Measurements from ENCODE around the gene COL23A1.
"Not testable (repeated sequence)": the region's sequence is repeated elsewhere in the genome, so short reads cannot be mapped to it uniquely, and the experiment has no call there.

Gene COL23A1

GRCh38 chr5:178502401-178503100 lies 87.6 kb downstream of the COL23A1 start:
- peak in 1 of 2 experiments; percentile 16 for DNase-seq

- no peak for DNase-seq
Measured at GRCh38 chr5:178499352-178499751, 90.8 kb downstream of the COL23A1 start.

- peak in 1 of 2 experiments; percentile 8 for DNase-seq
Measured at GRCh38 chr5:178496642-178497041, 93.6 kb downstream of the COL23A1 start.

GRCh38 chr5:178496214-178496613 lies 94.0 kb downstream of the COL23A1 start:
- DNase-seq, result no peak

GRCh38 chr5:178495706-178496105 lies 94.5 kb downstream of the COL23A1 start:
- DNase-seq, result no peak

- DNase-seq, result no peak
Measured at GRCh38 chr5:178492278-178492677, 97.9 kb downstream of the COL23A1 start.

- DNase-seq, result no peak
Measured at GRCh38 chr5:178490935-178491652, 99.1 kb downstream of the COL23A1 start.

- DNase-seq, result no peak
Measured at GRCh38 chr5:178489271-178489976, 100.8 kb downstream of the COL23A1 start.

- DNase-seq, result no peak
Measured at GRCh38 chr5:178488696-178489095, 101.5 kb downstream of the COL23A1 start.

GRCh38 chr5:178487911-178488600 lies 102.1 kb downstream of the COL23A1 start:
- DNase-seq, result no peak

- DNase-seq, result not testable (repeated sequence)
Measured at GRCh38 chr5:178486878-178487512, 103.2 kb downstream of the COL23A1 start.

GRCh38 chr5:178486239-178486641 lies 104.0 kb downstream of the COL23A1 start:
- DNase-seq, result no peak

- DNase-seq, result peak; percentile 89 to 92
Measured at GRCh38 chr5:178483620-178484019, 106.6 kb downstream of the COL23A1 start.

GRCh38 chr5:178479261-178479660 lies 110.9 kb downstream of the COL23A1 start:
- no peak for DNase-seq

- DNase-seq, result no peak
Measured at GRCh38 chr5:178478370-178478769, 111.8 kb downstream of the COL23A1 start.

GRCh38 chr5:178477802-178478201 lies 112.4 kb downstream of the COL23A1 start:
- DNase-seq, result no peak

- DNase-seq, result peak; percentile 90 to 94
Measured at GRCh38 chr5:178476972-178477754, 113.0 kb downstream of the COL23A1 start.

GRCh38 chr5:178476531-178476930 lies 113.7 kb downstream of the COL23A1 start:
- no peak for DNase-seq

GRCh38 chr5:178475422-178475821 lies 114.8 kb downstream of the COL23A1 start:
- no peak for DNase-seq

- no peak for DNase-seq
Measured at GRCh38 chr5:178474562-178475184, 115.5 kb downstream of the COL23A1 start.

GRCh38 chr5:178473854-178474253 lies 116.3 kb downstream of the COL23A1 start:
- no peak for DNase-seq

Measured in Kasumi-1 (cell line).